Stimulated activated CD8-positive, alpha-beta memory T cell treated with anti-CD3 and anti-CD28 coated beads, Interleukin-15, amount 100 ng/mL, for 4 hours (primary cell): ENCODE results near the gene LRP1B.
"Not testable (repeated sequence)": the region's sequence is repeated elsewhere in the genome, so short reads cannot be mapped to it uniquely, and the experiment has no call there.

Experiments
- DNase-seq, 2 donors: peaks; one replicate each; pipeline ENCODE4 v3.0.0-alpha.2; 2020; ENCODE audit warnings: low read depth in 2 of 2

Gene LRP1B

DNA sequence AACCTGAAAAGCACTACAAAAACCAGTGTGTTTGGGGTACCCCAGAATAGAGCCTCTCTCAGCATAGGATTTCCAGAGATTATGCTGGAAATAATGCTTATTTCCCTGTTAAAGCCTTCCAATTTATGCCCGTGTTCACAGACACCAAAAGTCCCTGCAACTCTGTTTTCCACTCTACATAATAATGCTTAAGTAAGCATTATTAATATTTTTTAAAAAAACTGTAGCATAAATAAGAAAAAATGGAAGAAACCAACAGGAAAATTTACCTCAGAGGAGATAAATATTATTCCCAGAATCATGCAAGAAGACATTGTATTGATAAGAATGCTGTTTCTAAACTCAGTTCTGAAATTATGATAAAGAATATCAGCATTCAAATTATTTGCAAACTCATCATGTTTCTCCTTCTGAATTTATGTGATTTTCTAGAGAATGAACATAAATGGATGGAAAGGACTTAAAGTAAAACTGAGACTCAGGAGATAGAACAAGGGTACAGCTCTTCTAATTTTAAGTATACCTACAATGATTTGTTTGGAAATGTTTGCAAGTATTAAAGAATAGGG lies 241.7 kb downstream of the LRP1B start:
- no peak for DNase-seq

DNA sequence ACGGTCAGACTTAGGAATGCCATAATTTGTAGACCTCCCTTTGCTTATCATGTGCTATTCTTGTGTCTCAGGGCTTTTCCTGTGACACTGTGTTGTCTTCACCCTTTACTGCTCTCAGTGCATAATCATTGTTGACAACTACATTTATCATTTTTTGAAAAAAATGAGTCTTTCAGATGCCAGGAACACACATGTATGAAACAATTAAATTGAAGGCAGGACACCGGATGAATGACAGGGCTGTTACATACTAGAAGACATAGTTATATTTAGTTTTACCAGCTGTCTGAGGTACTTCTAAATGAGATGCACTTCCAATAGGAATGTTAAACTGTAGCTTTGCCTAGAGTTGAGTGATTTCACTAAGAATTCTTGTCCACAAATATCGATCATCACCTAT lies 243.5 kb downstream of the LRP1B start:
- DNase-seq, result no peak

DNA sequence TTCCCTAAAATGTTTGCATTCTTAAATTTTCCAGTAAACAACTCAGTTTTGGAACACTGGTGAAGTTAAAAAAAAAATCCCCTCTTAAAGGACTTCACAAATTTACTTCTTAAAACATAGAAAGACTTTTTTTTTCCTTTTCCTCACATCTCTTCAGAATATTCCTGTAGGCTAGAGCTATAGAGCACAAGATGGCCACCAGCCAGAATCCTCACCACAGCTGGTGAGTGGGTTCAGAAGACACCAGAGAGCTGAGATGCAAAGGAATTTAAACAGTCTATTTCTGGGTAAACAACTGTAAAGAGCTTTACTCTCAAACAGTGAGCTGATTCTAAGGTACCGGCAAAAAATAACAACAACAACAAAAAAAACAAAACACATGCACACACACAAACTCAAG lies 252.8 kb downstream of the LRP1B start:
- no peak for DNase-seq

DNA sequence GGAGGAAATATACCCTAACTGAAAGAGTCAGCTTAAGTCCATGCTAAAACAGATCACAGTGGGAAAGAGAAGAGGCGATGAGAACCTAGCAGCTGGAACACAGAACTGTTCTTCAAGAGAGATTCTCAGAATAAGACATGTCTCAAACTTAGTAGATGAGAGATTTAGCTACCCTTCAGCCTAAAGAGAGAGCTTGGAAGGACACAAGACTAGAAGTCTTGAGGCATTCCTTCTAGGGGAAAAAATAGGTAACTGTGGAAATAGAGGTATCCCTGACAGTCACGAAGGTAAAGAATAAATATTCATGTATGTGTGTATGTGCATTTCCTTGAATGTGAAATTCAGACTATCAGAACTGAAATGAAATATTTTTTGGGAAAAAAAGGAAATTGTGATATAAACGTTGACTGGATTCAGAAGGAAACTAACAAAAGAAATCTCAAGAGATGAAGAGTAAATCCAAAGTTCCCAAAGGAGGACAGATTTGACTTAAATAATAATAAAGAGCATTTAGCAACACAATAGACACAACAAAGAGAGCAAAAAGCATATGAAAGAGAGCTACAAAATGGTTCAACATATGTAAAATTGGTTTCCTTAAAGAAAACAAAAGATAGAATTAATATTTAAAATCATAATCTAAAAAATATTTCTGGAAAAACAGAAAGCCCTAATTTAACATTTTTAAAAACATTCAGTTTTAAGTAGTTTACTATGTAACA lies 258.7 kb downstream of the LRP1B start:
- DNase-seq, result no peak

DNA sequence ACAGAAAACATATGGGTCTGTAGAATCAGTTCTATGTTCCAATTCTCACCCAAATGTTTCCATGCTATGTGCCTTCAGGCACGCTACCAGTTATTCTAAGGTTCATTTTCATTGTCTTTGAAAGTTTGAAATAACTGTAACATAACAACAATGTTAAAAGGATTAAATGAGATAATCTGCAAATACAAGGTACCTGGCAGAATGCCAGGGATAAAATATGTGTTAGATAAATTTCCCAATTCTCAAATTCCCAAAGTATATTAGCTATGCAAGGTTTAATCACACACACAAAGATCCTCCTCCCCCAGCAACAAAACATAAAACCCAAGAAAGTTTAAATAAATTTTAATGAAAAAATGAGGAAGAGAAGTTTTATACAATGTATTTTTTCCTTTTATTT lies 261.2 kb downstream of the LRP1B start:
- DNase-seq, result no peak

DNA sequence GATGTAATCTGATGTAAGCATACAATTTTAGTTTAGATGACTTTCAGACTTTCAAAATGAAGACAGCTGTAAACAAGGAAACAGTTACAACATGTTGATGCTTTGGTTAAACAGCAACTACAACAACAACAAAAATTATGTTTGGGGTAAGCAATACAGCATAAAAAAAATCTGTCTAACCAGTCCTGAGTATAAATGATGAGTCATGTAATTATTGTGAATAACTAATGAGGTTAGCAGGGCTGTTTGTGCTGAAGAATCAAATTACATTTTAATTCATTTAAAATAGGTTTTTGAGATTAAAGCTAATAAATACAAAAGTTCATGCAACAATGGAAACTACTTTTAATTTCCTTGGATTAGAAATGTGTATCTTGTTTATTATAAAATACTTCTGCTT lies 266.9 kb downstream of the LRP1B start:
- no peak for DNase-seq

DNA sequence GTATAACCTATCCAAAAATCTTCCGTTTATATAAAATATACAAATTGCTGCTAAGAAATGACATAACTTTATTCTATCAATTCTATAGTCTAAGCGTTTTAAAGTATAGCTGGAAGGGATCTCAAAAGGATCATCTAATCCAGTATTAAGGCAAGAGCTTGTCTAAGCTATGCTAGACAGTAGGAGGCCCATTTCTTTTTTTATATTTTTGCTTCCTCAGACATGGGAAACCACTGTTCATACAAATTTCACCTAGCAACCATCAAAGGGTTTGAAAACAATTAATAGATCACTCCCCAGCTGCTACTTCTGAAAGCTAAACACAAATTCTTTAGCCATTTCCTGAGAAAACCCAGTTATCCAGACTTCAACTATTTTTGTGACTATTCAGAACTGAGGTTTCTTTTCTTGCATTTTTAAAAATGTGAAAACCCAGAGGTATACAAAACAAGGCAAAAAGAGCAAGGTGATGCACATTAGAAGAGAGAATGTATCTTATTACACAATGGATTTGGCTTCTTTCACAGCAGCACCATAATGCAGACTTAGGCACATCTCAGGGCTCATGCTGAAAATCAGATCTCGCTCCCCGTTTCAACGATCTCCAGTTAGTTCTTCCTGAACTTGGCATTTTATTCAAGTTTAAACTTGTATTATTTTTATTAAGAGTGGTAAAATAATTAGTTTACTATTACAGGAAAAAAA lies 274.4 kb downstream of the LRP1B start:
- DNase-seq, result no peak

DNA sequence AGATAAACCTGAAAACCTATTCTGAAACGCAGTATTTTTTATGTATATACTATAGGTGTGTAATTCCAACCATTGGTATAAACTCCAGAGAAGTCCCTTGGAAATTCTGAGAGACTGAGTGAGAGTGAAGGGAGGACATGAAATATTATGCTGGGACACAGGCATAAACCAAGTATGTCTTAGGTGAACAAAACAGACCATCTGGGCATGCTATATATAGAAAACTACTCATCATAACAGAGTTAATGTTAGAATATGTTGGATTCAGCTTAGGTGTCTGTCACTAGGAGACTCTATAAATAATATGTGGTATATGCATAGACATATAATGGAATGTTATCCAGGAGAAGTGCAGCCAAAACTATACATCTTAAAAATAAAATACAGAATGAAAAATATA lies 282.6 kb downstream of the LRP1B start:
- DNase-seq, result no peak

DNA sequence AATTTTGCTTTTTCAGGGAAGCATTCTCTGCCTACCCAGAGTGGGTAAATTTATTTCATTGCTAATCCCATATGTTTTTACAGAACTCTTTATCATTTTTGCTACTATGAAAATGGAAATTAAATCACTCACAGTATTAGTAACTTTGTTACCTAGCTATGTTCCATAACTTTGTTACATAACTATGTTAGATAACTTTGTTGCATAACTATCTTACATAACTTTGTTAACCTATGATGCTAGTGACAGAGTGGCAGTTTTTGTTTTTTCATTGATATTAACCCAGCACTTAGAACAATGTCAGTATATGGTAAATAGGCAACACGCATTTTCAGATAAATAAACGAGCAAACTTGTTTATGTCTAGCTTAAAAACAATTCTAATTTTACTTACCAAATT lies 286.6 kb downstream of the LRP1B start:
- no peak for DNase-seq

DNA sequence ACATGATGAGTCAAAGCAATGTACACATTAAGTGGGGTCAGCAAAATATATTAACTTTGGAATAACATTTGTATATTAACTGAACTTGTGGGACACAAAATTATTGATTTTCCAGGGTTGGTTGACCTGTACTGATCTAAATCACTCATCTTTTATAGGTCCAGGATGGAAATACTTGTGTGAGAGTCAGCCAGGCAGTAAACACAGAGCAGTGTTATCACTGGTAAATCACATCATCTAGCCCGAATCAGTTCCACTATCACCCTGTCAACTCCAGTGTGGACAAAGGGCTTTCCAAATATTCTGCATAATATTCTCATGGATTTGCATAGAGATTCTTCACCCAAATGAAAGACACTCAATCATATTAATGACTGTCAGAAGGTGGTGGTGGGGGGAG lies 295.7 kb downstream of the LRP1B start:
- no peak for DNase-seq

DNA sequence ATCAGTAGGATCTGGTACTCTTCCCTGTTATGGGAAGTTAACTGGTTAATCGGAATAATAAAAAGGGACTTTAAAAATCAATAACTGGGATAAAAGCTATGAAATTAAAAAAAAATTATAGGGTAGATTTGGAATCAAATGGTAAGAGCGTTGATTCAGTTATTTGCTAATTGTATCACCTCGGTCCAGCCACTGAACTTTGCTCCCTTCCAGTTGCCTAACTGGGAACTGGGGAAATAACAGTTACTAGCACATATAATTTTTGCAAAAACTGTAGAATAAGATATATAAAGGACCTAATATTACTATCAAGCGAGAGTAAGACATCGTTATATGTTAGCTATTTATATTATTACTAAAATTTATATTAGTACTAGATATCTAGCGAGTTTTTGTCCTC lies 302.1 kb downstream of the LRP1B start:
- no peak for DNase-seq

DNA sequence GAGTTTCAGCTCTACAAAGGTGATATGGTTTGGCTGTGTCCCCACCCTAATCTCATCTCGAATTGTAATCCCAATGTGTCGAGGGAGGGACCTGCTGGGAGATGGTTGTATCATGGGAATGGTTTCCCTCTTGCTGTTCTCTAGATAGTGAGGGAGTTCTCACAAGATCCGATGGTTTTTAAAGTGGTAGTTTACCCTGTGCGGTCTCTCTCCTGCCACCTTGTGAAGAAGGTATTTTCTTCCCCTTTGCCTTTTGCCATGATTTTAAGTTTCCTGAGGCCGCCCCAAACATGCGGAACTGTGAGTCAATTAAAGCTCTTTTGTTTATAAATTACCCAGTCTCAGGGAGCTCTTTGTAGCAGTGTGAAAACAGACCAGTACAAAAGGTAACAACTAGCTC lies 306.0 kb downstream of the LRP1B start:
- no peak for DNase-seq

DNA sequence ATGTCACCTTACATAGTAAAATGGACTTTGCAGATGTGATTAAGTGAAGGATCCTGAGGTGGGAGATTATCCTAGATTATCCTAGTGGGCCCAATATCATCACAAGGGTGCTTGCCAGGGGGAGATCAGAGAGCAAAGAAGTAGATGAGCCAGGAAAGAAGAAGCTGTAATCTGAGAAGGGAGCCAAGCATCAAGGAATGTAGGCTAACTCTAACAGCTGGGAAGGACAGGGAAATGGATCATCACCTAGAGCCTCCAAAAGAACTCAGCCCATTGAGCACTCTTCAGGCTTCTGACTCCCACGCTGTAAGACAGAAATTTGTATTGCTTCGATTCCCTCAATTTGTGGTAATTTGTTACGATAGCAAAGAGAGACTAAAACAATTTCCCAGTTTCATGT lies 309.9 kb downstream of the LRP1B start:
- no peak for DNase-seq

DNA sequence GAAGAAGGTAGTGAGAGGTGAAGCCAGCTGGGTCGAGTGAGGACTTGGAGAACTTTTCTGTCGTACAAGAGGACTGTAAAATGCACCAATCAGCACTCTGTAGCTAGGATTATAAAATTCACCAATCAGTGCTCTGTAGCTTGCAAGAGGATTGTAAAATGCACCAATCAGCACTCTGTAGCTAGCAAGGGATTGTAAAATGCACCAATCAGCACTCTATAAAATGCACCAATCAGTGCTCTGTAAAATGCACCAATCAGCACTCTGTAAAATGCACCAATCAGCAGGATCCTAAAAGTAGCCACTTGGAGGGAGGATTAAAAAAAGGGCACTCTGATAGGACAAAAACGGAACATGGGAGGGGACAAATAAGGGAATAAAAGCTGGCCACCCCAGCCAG lies 315.5 kb downstream of the LRP1B start:
- not testable (repeated sequence) for DNase-seq

DNA sequence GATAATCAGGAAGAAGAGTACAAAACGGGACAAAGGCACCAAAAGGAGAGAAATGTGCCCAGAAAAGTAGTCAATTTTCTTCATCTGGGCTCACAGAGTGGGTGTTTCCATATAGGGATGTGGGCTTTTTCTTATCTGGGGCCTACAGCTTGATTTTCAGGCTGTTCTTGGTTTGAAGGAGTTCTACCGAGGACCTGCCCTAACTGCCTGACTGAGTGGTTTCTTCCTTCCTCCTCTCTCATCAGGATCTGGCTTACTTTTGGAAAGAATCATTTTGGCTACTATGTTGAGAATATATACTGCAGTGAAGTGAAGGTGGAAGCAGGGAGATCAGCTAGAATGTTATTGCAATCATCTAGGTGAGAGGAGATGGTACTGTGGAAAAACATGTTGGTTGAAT lies 316.7 kb downstream of the LRP1B start:
- DNase-seq, result no peak

DNA sequence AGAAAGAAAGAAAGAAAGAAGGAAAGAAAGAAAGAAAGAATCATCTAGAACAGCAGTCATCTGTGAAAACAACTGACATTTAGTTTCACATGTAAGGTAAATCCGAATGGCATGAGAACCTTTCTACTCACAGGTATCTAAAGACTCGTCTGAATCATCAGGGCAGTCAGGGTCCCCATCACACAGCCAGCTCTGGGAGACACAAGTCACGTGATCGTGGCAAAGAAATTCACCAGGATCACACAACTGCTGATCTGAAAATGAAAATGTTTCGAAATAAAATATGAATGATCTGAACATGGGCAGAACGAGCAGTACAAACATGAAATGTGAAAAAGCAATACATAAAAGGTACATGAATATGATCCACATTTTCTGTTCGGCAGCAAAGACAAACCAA lies 320.7 kb downstream of the LRP1B start:
- no peak for DNase-seq

DNA sequence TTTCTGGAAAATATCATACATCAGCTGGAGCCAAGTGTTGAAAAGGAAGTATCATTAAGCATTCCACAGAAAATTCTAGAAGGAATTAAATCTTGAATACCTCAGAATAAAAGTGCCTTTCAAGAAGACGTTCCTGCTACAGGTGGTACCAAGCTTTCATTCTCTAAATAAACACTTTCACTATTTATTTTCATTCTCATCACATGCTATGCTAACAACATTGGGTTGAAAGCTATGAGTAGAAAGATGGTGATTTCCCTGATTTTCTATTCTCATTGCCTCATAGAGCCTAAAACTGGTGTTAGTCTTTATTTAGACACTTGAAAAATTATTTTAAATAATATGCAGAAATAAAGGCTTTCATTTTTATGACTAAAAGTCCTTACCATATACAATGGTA lies 324.7 kb downstream of the LRP1B start:
- DNase-seq, result no peak

DNA sequence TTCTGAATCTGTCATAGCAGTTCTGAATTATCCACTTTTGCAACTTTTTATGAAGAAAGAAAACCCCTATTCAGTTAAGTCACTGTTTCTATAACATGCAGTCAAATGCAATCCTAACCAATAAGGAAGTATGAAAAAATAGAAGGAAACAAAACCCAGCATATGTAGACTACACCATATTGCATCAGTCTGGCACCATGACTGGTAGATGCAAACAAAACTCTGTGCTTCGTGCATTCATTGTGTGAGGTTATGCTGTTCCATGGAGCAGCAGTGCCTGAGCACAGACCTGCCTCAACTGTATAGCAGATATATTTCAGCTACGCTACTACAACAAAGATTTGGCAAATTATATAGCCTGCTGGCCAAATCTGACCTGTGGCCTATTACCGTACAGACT lies 325.5 kb downstream of the LRP1B start:
- no peak for DNase-seq

DNA sequence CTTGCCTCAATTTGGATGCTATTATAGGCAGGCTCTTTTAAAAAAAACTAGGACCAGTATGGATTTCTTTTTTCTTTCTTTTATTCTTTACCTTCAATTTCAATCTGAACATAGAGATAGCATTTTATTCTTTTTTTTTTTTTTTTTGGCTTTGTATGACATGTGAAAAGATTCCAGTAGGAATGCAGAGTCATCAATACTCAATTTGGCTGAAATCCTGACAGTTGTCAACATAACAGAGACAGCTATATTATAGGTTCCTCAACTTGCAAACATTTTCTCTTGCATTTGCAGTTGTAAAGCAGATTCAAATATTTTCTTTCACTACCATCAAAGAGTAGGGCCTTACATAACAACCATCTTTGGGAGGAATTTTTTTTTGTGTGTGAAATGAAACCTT lies 334.4 kb downstream of the LRP1B start:
- DNase-seq, result no peak

DNA sequence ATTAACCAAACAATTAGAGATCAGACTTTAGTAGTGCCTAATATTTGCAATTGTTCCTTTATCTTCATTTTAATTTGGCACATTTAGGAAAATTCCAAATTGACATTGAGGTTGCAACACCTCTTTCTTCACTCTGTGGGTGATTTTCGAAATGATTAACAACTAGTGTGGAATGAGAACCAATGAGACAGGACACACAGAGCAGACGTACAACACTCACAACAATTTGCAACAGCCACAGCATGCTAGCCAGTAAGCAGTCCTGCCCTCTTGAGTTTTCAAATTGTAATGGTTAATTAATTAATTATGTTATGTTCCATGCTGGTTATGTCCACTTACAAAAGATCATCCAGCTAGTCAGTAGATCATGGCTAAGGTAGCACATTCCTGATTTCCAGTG lies 339.3 kb downstream of the LRP1B start:
- DNase-seq, result no peak

DNA sequence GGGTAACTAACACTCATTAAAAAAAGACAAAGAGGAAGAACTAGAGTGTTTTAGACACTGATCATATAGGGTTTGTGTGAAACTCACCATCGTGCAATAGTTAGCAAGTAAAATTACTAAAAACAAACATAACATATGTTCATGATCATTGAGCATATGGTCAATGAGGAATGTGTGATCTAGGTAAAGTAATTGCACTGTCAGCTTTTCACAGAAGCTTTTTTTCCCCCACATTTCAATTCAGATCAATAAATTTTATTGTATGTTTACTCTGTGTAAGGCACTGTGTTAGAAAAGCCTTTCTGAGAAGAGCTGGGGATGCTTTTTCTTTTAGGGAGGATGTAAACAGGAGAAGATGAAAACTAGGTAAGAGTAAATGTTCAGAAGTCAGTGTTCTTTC lies 348.2 kb downstream of the LRP1B start:
- DNase-seq, result no peak

DNA sequence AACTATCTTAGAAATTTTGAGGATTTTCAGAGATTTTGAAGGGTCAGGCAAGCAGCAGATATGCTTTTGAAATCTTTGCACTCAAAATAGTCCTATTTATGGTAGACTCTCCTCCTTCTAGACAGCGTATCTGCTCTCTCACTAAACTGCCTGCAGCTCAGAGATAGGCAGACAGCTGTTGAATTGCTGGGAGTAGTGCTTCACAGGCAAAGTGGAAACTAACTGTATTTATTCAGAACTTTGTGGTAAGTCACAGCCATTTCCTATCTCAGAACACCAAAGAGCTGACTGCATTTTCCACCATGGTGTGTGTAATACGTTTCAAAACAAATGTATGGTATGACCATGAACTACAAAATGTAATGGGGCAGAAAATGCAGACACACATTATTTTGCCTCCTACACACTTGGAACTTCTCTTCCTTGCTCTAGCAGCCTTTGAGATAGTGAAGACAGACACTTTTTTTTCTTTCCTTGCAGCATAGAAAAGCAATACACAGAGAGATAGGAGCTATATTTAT lies 352.4 kb downstream of the LRP1B start:
- no peak for DNase-seq

DNA sequence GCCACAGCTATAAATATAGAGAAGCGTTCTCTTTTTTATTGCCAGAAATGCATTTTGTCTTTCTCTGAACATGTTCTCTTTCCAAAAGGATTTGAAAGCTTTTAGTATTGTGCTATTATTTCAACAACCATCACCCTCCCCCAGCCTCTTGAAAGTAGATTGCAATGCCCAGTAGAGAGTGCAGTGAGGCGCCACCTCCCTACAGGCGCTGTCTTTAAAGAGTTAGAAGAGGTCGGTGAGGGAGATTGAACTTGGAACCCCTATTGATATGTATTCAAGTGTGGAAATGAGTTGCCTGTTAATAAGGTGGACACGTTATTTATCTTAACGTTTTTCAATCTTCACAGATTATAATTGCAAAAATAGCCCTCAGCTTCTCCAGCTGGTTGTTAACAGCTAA lies 360.3 kb downstream of the LRP1B start:
- no peak for DNase-seq
